H9 (cell line): Measurements from ENCODE around the gene LSM4. TPM values are rescaled to one million over a fixed set of nuclear protein-coding genes. Genes with fewer than 3 reads are reported as not detected.
A peak's percentile ranks its signal among the peaks of the same experiment; 100 is the strongest.

ENCODE experiments used
- DNase-seq: peaks from one replicate; pipeline ENCODE4 v3.0.0-alpha.2; 2017
- H2AFZ ChIP-seq: one replicate; pipeline ENCODE4 v1.6.1; 2013; ENCODE audit warnings: mild to moderate bottlenecking, low read length, control low read depth, moderate library complexity
- H2AK5ac ChIP-seq: 2 replicates; pipeline ENCODE4 v1.6.1; 2013; ENCODE audit warnings: low read length, control low read depth, mixed read lengths; ENCODE audit not compliant: insufficient read length
- H2BK120ac ChIP-seq: one replicate; pipeline ENCODE4 v1.6.1; 2013; ENCODE audit warnings: low read depth, mild to moderate bottlenecking, low read length, control low read depth, inconsistent platforms; ENCODE audit not compliant: poor library complexity, severe bottlenecking
- H2BK12ac ChIP-seq: 2 replicates; pipeline ENCODE4 v1.6.1; 2013; ENCODE audit warnings: low read length, control low read depth, mixed read lengths, low read depth; ENCODE audit not compliant: insufficient read length
- H2BK15ac ChIP-seq: 2 replicates; pipeline ENCODE4 v1.6.1; 2013; ENCODE audit warnings: low read depth, low read length, control low read depth
- H2BK20ac ChIP-seq: one replicate; pipeline ENCODE4 v1.6.1; 2013; ENCODE audit warnings: low read depth, mild to moderate bottlenecking, low read length, control low read depth, inconsistent platforms; ENCODE audit not compliant: poor library complexity, severe bottlenecking
- H2BK5ac ChIP-seq: 2 replicates; pipeline ENCODE4 v1.6.1; 2013; ENCODE audit warnings: low read length, control low read depth, mixed read lengths; ENCODE audit not compliant: insufficient read length
- H3K14ac ChIP-seq: 2 replicates; pipeline ENCODE4 v1.6.1; 2013; ENCODE audit warnings: low read length, control low read depth; ENCODE audit not compliant: insufficient read depth
- H3K18ac ChIP-seq: 2 replicates; pipeline ENCODE4 v1.6.1; 2013; ENCODE audit warnings: low read depth, mild to moderate bottlenecking, mixed read lengths, low read length, control low read depth; ENCODE audit not compliant: insufficient read length
- H3K23ac ChIP-seq: 2 replicates; pipeline ENCODE4 v1.6.1; 2013; ENCODE audit warnings: low read length, control low read depth, mixed read lengths, low read depth; ENCODE audit not compliant: insufficient read length
- H3K23me2 ChIP-seq: 2 replicates; pipeline ENCODE4 v1.6.1; 2013; ENCODE audit warnings: low read depth, mild to moderate bottlenecking, mixed read lengths, low read length, control low read depth; ENCODE audit not compliant: insufficient read length, poor library complexity, severe bottlenecking
- H3K27ac ChIP-seq: 2 replicates; pipeline ENCODE4 v1.5.1; 2013; ENCODE audit warnings: low read length, control low read depth, mixed read lengths, low read depth; ENCODE audit not compliant: insufficient read length
- H3K27me3 ChIP-seq: 2 replicates; pipeline ENCODE4 v1.6.1; 2013; ENCODE audit warnings: low read length, control low read depth, inconsistent platforms; ENCODE audit not compliant: insufficient read depth
- H3K4ac ChIP-seq: 2 replicates; pipeline ENCODE4 v1.6.1; 2013; ENCODE audit warnings: low read depth, mild to moderate bottlenecking, control low read depth, inconsistent platforms, low read length, moderate library complexity
- H3K4me1 ChIP-seq: 2 replicates; pipeline ENCODE4 v1.6.1; 2013; ENCODE audit warnings: low read length, control low read depth, inconsistent platforms; ENCODE audit not compliant: insufficient read depth
- H3K4me2 ChIP-seq: 2 replicates; pipeline ENCODE4 v1.6.1; 2013; ENCODE audit warnings: low read length, control low read depth, mixed read lengths; ENCODE audit not compliant: insufficient read length, insufficient read depth
- H3K56ac ChIP-seq: 2 replicates; pipeline ENCODE4 v1.6.1; 2013; ENCODE audit warnings: low read depth, mild to moderate bottlenecking, mixed read lengths, low read length, control low read depth; ENCODE audit not compliant: insufficient read length
- H3K79me1 ChIP-seq: 2 replicates; pipeline ENCODE4 v1.6.1; 2013; ENCODE audit warnings: low read depth, mild to moderate bottlenecking, moderate library complexity, low read length, control low read depth, inconsistent platforms; ENCODE audit not compliant: insufficient read depth, poor library complexity, severe bottlenecking
- H3K79me2 ChIP-seq: 2 replicates; pipeline ENCODE4 v1.6.1; 2013; ENCODE audit warnings: low read length, control low read depth, inconsistent platforms; ENCODE audit not compliant: insufficient read depth
- H3K9ac ChIP-seq: 2 replicates; pipeline ENCODE4 v1.6.1; 2013; ENCODE audit warnings: low read length, control low read depth, mixed read lengths; ENCODE audit not compliant: insufficient read length; ENCODE audit errors: extremely low read depth
- H3K9me3 ChIP-seq: one replicate; pipeline ENCODE4 v1.6.1; 2013; ENCODE audit warnings: low read depth, low read length, inconsistent platforms; ENCODE audit not compliant: control insufficient read depth
- H3T11ph ChIP-seq: one replicate; pipeline ENCODE4 v1.6.1; 2013; ENCODE audit warnings: mild to moderate bottlenecking, low read length, control low read depth, inconsistent platforms
- H4K20me1 ChIP-seq: one replicate; pipeline ENCODE4 v1.6.1; 2013; ENCODE audit not compliant: control insufficient read depth, insufficient read length, insufficient read depth
- H4K5ac ChIP-seq: 2 replicates; pipeline ENCODE4 v1.6.1; 2013; ENCODE audit warnings: low read depth, mild to moderate bottlenecking, mixed read lengths, low read length, control low read depth; ENCODE audit not compliant: insufficient read length
- H4K8ac ChIP-seq: replicated peaks from 2 replicates; pipeline ENCODE4 v1.6.1; 2013; ENCODE audit warnings: low read length, control low read depth, mixed read lengths, low read depth; ENCODE audit not compliant: insufficient read length
- H4K91ac ChIP-seq: 2 replicates; pipeline ENCODE4 v1.6.1; 2013; ENCODE audit warnings: low read depth, mild to moderate bottlenecking, moderate library complexity, mixed read lengths, low read length, control low read depth; ENCODE audit not compliant: insufficient read length
- H3K27ac Mint-ChIP-seq, 3 experiments: 2 replicates in 2 of 3; 3 replicates in 1 of 3; pipeline ENCODE4 v1.8.0; 2020 to 2021; ENCODE audit warnings: mixed read lengths in 3 of 3, mild to moderate bottlenecking in 1 of 3, moderate library complexity in 1 of 3
- H3K27me3 Mint-ChIP-seq: 2 replicates; pipeline ENCODE4 v1.8.0; 2021; ENCODE audit warnings: low read depth, mild to moderate bottlenecking, moderate library complexity, mixed read lengths
- H3K36me3 Mint-ChIP-seq, 3 experiments: 2 replicates in 2 of 3; 3 replicates in 1 of 3; pipeline ENCODE4 v1.8.0; 2020 to 2021; ENCODE audit warnings: low read depth in 3 of 3, mixed read lengths in 3 of 3; ENCODE audit not compliant: insufficient read depth in 1 of 3
- H3K4me1 Mint-ChIP-seq, 2 experiments: 2 replicates each; pipeline ENCODE4 v1.8.0; 2020; ENCODE audit warnings: mixed read lengths in 2 of 2
- H3K4me3 Mint-ChIP-seq, 2 experiments: 2 replicates in 1 of 2; 3 replicates in 1 of 2; pipeline ENCODE4 v1.8.0; 2020 to 2021; ENCODE audit warnings: mild to moderate bottlenecking in 2 of 2, mixed read lengths in 2 of 2, moderate library complexity in 1 of 2
- H3K9me3 Mint-ChIP-seq, 2 experiments: 2 replicates in 1 of 2; 3 replicates in 1 of 2; pipeline ENCODE4 v1.8.0; 2020; ENCODE audit warnings: mild to moderate bottlenecking in 2 of 2, mixed read lengths in 2 of 2, moderate library complexity in 1 of 2
- CTCF ChIP-seq: fragments of 200-600 bp; sonication (generic); conservative IDR thresholded peaks from 3 replicates; pipeline ENCODE4 v1.8.0; 2021; ENCODE audit warnings: antibody characterized with exemption, mild to moderate bottlenecking
- WGBS: extraction: QIAGEN DNeasy Blood & Tissue Kit; methylation state at CpG from one replicate; pipeline ENCODE4 v1.1.7; 2013; ENCODE audit warnings: missing lambda C conversion rate, low lambda C conversion rate, mixed read lengths; ENCODE audit not compliant: insufficient read length; ENCODE audit errors: extremely low coverage; 5-methylcytosine and 5-hydroxymethylcytosine counted together
- total RNA-seq: library from RNA; stranded (reverse); gene quantifications from 2 replicates; pipeline ENCODE4 v1.2.1, GENCODE V29; 2021

Gene LSM4
- total RNA-seq, 1 experiment from 2014 or later = 342 TPM

- Histone ChIP-seq H3K4me1 (no peaks in the 10 kb centered on the region), H3K27ac (no peak overlapping the region), H3K79me1 (no peaks in the 10 kb centered on the region), H3K23me2 (no peaks in the 10 kb centered on the region), H2BK15ac (0 out of 2 replicates have a peak overlapping the region, but pooled peaks have one; percentile 13), H4K5ac (no peak overlapping the region), H3K4ac (no peak overlapping the region), H3K23ac (no peak overlapping the region), H3K4me2 (no peak overlapping the region), H3K9me3 (no peaks in the 10 kb centered on the region), H2AK5ac (no peak overlapping the region), H2AFZ (no peak overlapping the region), H2BK20ac (no peak overlapping the region), H4K91ac (no peak overlapping the region), H4K20me1 (no peaks in the 10 kb centered on the region), H3K14ac (no peak overlapping the region), H2BK12ac (no peak overlapping the region), H3K56ac (no peak overlapping the region), H3K9ac (no peak overlapping the region), H2BK120ac (no peak overlapping the region), H2BK5ac (no peak overlapping the region), H3K18ac (no peak overlapping the region), H4K8ac (no peak overlapping the region), H3K27me3 (no peaks in the 10 kb centered on the region), H3K79me2 (no peaks in the 10 kb centered on the region), H3T11ph (no peak overlapping the region)
- no peak for DNase-seq
- peaks cover 31 to 32% of the 10 kb centered on the region in 2 experiments for H3K4me1 Mint-ChIP-seq
- H3K9me3 Mint-ChIP-seq = no peaks in the 10 kb centered on the region; a peak in 2 of 5 replicates
- no peak for TF ChIP-seq CTCF
- WGBS = no CpG with 5 or more reads among the region's 17 CpGs
- H3K27ac Mint-ChIP-seq = peak overlapping the region in 2 of 3 experiments; percentile 52 to 65; a peak in 2 of 7 replicates
- peaks cover 0 to 55% (median 8%) of the 10 kb centered on the region in 3 experiments; a peak in 5 of 7 replicates for H3K36me3 Mint-ChIP-seq
- no peak overlapping the region for H3K4me3 Mint-ChIP-seq
- H3K27me3 Mint-ChIP-seq = no peaks in the 10 kb centered on the region
These were observed 25.3 kb upstream of the LSM4 start for GRCh38 chr19:18348171-18348570.
